GM23248 (cell line): ENCODE results near the gene ZNF497.

Experiments used
- EZH2 ChIP-seq: fragments of 200-600 bp; sonication (generic); IDR thresholded peaks from 2 replicates; pipeline ENCODE4 v1.6.1; 2018; ENCODE audit warnings: antibody characterized with exemption, mild to moderate bottlenecking; ENCODE audit not compliant: insufficient read depth, poor library complexity, severe bottlenecking
- EZH2phosphoT487 ChIP-seq: fragments of 200-600 bp; sonication (generic); IDR thresholded peaks from 2 replicates; pipeline ENCODE4 v1.6.1; 2018; ENCODE audit warnings: antibody characterized with exemption, moderate library complexity, mild to moderate bottlenecking, low read depth; ENCODE audit not compliant: insufficient read depth

DNA sequence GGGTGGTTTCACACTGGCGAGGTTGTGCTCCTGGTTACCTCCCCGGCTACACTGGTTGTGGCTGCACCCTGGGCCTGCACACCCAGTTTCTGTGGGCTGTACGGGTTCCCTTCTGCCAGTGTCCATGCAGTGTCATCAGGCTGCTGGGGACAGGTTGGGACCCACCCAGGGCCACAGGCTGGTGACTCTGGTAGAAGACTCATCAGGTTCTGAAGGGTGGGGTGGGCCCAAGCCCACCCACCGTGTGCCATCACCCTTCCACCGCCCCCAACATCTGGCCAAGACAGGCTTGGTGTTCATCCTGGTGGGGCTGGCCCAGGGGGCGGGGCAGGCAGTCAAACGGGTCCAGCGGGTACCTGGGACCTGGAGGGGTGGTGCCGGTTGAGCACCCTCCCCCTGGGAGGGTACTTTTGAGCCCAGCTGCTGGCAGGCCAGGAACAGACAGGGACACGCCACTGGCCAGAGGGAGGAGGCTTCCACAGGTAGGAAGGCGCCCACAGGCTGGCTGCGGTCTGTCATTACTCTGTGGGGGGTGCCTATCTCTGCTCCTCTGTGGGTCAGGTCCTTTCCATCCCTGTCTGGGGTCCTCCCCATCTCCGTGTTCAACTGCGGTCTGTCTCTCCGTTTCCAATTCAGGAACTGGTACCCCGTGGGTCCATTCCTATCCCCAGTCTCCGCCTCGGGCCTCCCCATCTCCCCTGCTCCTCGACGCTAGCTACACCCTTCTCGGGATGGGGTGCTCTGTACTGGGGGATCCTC lies 32.8 kb upstream of the ZNF497 start, which contains the start of gene RNF225:
- no peak for TF ChIP-seq EZH2
- TF ChIP-seq EZH2phosphoT487, result no peak
